HCT116 (cell line): ENCODE results near the gene PRICKLE1. TPM values are rescaled to one million over a fixed set of nuclear protein-coding genes. Genes with fewer than 3 reads are reported as not detected.

ENCODE experiments used
- ATAC-seq: fragments of 200-7000 bp; cut with Tn5 transposase; 2 replicates; pipeline ENCODE4 v1.9.1; 2020; ENCODE audit warnings: mild to moderate bottlenecking, moderate library complexity
- BruUV-seq: library from RNA; stranded (reverse); fragments of 400-500 nt; replicated peaks from 2 replicates; lab custom pipeline; 2021; lab: Mats Ljungman, UMichigan
- CTCF ChIA-PET: fragments of 300-600 bp; sonication (Branson Sonifier 250); formaldehyde crosslinking; loops from one replicate; lab custom pipeline; 2021; ENCODE audit warnings: antibody characterized with exemption; lab: Charles Lee
- POLR2A ChIA-PET: fragments of 300-600, 350-600 bp; sonication (Branson Sonifier 250); formaldehyde crosslinking; loops from one replicate; lab custom pipeline; 2021; ENCODE audit warnings: antibody characterized with exemption; lab: Charles Lee
- RAD21 ChIA-PET, 2 experiments: fragments of 300-600 bp; sonication (Branson Sonifier 250); formaldehyde crosslinking; loops; one replicate each; lab custom pipeline; 2023; ENCODE audit warnings: low total read pairs in 2 of 2; ENCODE audit not compliant: uncharacterized antibody in 2 of 2, unreplicated experiment in 2 of 2, low non-redundant PET in 1 of 2; lab: Charles Lee
- DNase-seq: peaks from one replicate; pipeline ENCODE4 v3.0.0-alpha.2; 2010; ENCODE audit warnings: low read depth, low spot score
- H2AFZ ChIP-seq: fragments of 200-600 bp; shearing (Covaris generic), sonication (generic); 2 replicates; pipeline ENCODE4 v1.6.1; 2017; ENCODE audit warnings: low read depth, mixed run types, mixed read lengths, antibody characterized with exemption, low read length; ENCODE audit not compliant: poor library complexity, severe bottlenecking
- H3K27ac ChIP-seq: 2 replicates; pipeline ENCODE4 v1.5.1; 2012; ENCODE audit warnings: low read depth, low read length
- H3K27me3 ChIP-seq: fragments of 200-600 bp; sonication (generic); 2 replicates; pipeline ENCODE4 v1.6.1; 2016; ENCODE audit warnings: mixed run types, low read length, mixed read lengths; ENCODE audit not compliant: insufficient read depth
- H3K36me3 ChIP-seq, 2 experiments: fragments of 200-500 bp in 1 of 2; fragments of 200-600 bp in 1 of 2; sonication (Bioruptor generic) in 1 of 2; sonication (generic) in 1 of 2; 2 replicates each; pipeline versions ENCODE4 v1.5.1 to v1.6.1; 2014 to 2016; ENCODE audit warnings: low read length in 2 of 2, inconsistent platforms in 1 of 2, mixed read lengths in 1 of 2, mixed run types in 1 of 2; ENCODE audit not compliant: insufficient read depth in 2 of 2, control insufficient read depth in 1 of 2
- H3K4me1 ChIP-seq, 2 experiments: fragments of 200-600 bp in 1 of 2; sonication (generic) in 1 of 2; 2 replicates each; pipeline versions ENCODE4 v1.5.1 to v1.6.1; 2012 to 2017; ENCODE audit warnings: low read length in 2 of 2, inconsistent platforms in 1 of 2, mild to moderate bottlenecking in 1 of 2, mixed read lengths in 1 of 2, mixed run types in 1 of 2, moderate library complexity in 1 of 2; ENCODE audit not compliant: insufficient read depth in 2 of 2, control insufficient read depth in 1 of 2
- H3K4me2 ChIP-seq: fragments of 200-600 bp; sonication (generic); 2 replicates; pipeline ENCODE4 v1.6.1; 2017; ENCODE audit warnings: mixed run types, low read length, mixed read lengths
- H3K4me3 ChIP-seq, 2 experiments: fragments of 200-600 bp in 1 of 2; sonication (generic) in 1 of 2; replicated peaks in 1 of 2; 2 replicates each; pipeline ENCODE4 v1.5.1; 2011 to 2016; ENCODE audit warnings: low read length in 2 of 2, control low read depth in 1 of 2, low read depth in 1 of 2, mild to moderate bottlenecking in 1 of 2, mixed read lengths in 1 of 2, mixed run types in 1 of 2
- H3K79me2 ChIP-seq: fragments of 200-600 bp; sonication (generic); 2 replicates; pipeline ENCODE4 v1.6.1; 2017; ENCODE audit warnings: mild to moderate bottlenecking, mixed run types, low read length, moderate library complexity, mixed read lengths; ENCODE audit not compliant: insufficient read depth
- H3K9ac ChIP-seq: fragments of 200-600 bp; sonication (generic); 2 replicates; pipeline ENCODE4 v1.6.1; 2016; ENCODE audit warnings: low read length, mixed read lengths
- H3K9me2 ChIP-seq: fragments of 200-600 bp; sonication (generic), shearing (Covaris generic); 2 replicates; pipeline ENCODE4 v1.6.1; 2017; ENCODE audit warnings: mixed run types, mild to moderate bottlenecking, moderate library complexity; ENCODE audit not compliant: insufficient read depth
- H3K9me3 ChIP-seq, 2 experiments: fragments of 200-500 bp in 1 of 2; fragments of 200-600 bp in 1 of 2; sonication (Bioruptor generic) in 1 of 2; sonication (generic) in 1 of 2; 2 replicates each; pipeline ENCODE4 v1.6.1; 2014 to 2017; ENCODE audit warnings: low read length in 2 of 2, mixed read lengths in 2 of 2, inconsistent platforms in 1 of 2, low read depth in 1 of 2, mild to moderate bottlenecking in 1 of 2, mixed run types in 1 of 2, moderate library complexity in 1 of 2; ENCODE audit not compliant: control insufficient read depth in 1 of 2, insufficient read depth in 1 of 2
- H4K20me1 ChIP-seq: fragments of 200-600 bp; sonication (generic), shearing (Covaris generic); 2 replicates; pipeline ENCODE4 v1.6.1; 2017; ENCODE audit warnings: mixed run types, mild to moderate bottlenecking, moderate library complexity; ENCODE audit not compliant: insufficient read depth
- ATF3 ChIP-seq: IDR thresholded peaks from 2 replicates; pipeline ENCODE4 v1.6.1; 2012
- CBX3 ChIP-seq: IDR thresholded peaks from 2 replicates; pipeline ENCODE4 v1.6.1; 2012; ENCODE audit warnings: low read depth
- CEBPB ChIP-seq: IDR thresholded peaks from 2 replicates; pipeline ENCODE4 v1.6.1; 2012; ENCODE audit warnings: low read depth
- CTCF ChIP-seq, 3 experiments: fragments of 200-600 bp in 1 of 3; sonication (generic) in 1 of 3; IDR thresholded peaks in 2 of 3; conservative IDR thresholded peaks in 1 of 3; 2 replicates each; pipeline ENCODE4 v1.5.1; 2012 to 2017; ENCODE audit warnings: low read depth in 2 of 3, low read length in 2 of 3, antibody characterized with exemption in 1 of 3, borderline replicate concordance in 1 of 3, control low read depth in 1 of 3, mild to moderate bottlenecking in 1 of 3, mixed read lengths in 1 of 3, mixed run types in 1 of 3, moderate library complexity in 1 of 3; ENCODE audit not compliant: insufficient read depth in 1 of 3
- EGR1 ChIP-seq: IDR thresholded peaks from 2 replicates; pipeline ENCODE4 v1.6.1; 2012; ENCODE audit warnings: low read depth
- EZH2 ChIP-seq: fragments of 200-600 bp; sonication (generic); IDR thresholded peaks from 2 replicates; pipeline ENCODE4 v1.6.1; 2017; ENCODE audit warnings: antibody characterized with exemption, mixed run types
- EZH2phosphoT487 ChIP-seq: fragments of 200-600 bp; IDR thresholded peaks from 2 replicates; pipeline ENCODE4 v1.6.1; 2018; ENCODE audit warnings: antibody characterized with exemption, borderline replicate concordance
- FOSL1 ChIP-seq: IDR thresholded peaks from 2 replicates; pipeline ENCODE4 v1.6.1; 2012; ENCODE audit warnings: low read depth
- MAX ChIP-seq: IDR thresholded peaks from 2 replicates; pipeline ENCODE4 v1.6.1; 2012
- POLR2A ChIP-seq: IDR thresholded peaks from 2 replicates; pipeline ENCODE4 v1.7.0; 2011; ENCODE audit warnings: borderline replicate concordance; ENCODE audit not compliant: insufficient read depth, insufficient read length; ENCODE audit errors: extremely low read depth
- RAD21 ChIP-seq: IDR thresholded peaks from 2 replicates; pipeline ENCODE4 v1.6.1; 2012; ENCODE audit warnings: low read depth, mild to moderate bottlenecking
- SIN3A ChIP-seq: IDR thresholded peaks from 2 replicates; pipeline ENCODE4 v1.6.1; 2012; ENCODE audit warnings: low read depth
- SRF ChIP-seq: IDR thresholded peaks from 2 replicates; pipeline ENCODE4 v1.6.1; 2012; ENCODE audit warnings: low read depth
- TCF7L2 ChIP-seq: IDR thresholded peaks from 2 replicates; pipeline ENCODE4 v1.7.0; 2011; ENCODE audit warnings: borderline replicate concordance, inconsistent platforms; ENCODE audit not compliant: insufficient read depth, insufficient read length; ENCODE audit errors: extremely low read depth
- YY1 ChIP-seq: IDR thresholded peaks from 2 replicates; pipeline ENCODE4 v1.6.1; 2011; ENCODE audit warnings: low read length, low read depth, moderate library complexity, mild to moderate bottlenecking; ENCODE audit not compliant: insufficient replicate concordance; ENCODE audit errors: extremely low read depth
- ZFX ChIP-seq: fragments of 450-650 bp; IDR thresholded peaks from 2 replicates; pipeline ENCODE4 v1.6.1; 2017
- ZNF274 ChIP-seq: fragments of 200-500 bp; sonication (Bioruptor generic); IDR thresholded peaks from 2 replicates; pipeline ENCODE4 v1.6.1; 2014; ENCODE audit warnings: mild to moderate bottlenecking, low read depth, low read length, inconsistent platforms
- intact Hi-C: fragments of 100-400 bp; cut with micrococcal nuclease; formaldehyde crosslinking; loops from 2 replicates; pipeline ENCODE4 v1.10.0; 2022
- total RNA-seq: library from RNA; stranded (reverse); gene quantifications from one replicate; pipeline ENCODE4 v1.2.1, GENCODE V29; 2021; ENCODE audit not compliant: unreplicated experiment

The PRICKLE1 gene
- total RNA-seq, 1 experiment from 2014 or later = 1.3 TPM

- peaks cover 0 to 21% of the 10 kb centered on the region in 2 experiments; a peak in 3 of 4 replicates for H3K4me1 ChIP-seq
- no peak overlapping the region for H3K4me2 ChIP-seq
- no peak overlapping the region for H3K4me3 ChIP-seq
- H3K9me3 ChIP-seq = no peaks in the 10 kb centered on the region
- CTCF ChIA-PET = no interaction called here
- no peaks in the 10 kb centered on the region for H4K20me1 ChIP-seq
- H3K9ac ChIP-seq = no peak overlapping the region
- peaks cover 9% of the 10 kb centered on the region; the same call in 1 of the 2 replicates for H3K27me3 ChIP-seq
- BruUV-seq = no TSS peak
- no peak overlapping the region for H2AFZ ChIP-seq
- H3K36me3 ChIP-seq = no peaks in the 10 kb centered on the region
- ATAC-seq (no peak), DNase-seq (no peak)
- POLR2A ChIA-PET = no interaction called here
- intact Hi-C loops = loop anchor here (5.0 kb wide), 1 partner anchor 751 kb away; no protein-coding TSS in a partner anchor
- RAD21 ChIA-PET = no interaction called here
- H3K27ac ChIP-seq = no peak overlapping the region
- no peaks in the 10 kb centered on the region for H3K79me2 ChIP-seq
- TF ChIP-seq EZH2 (no peak), SIN3A (no peak), MAX (no peak), POLR2A (no peak), ATF3 (no peak), CTCF (IDR thresholded peaks at IDR 0.05 in 2 of 3, conservative IDR thresholded peaks at IDR 0.05 in 1 of 3; ENCODE audit: borderline replicate concordance in 1 of 3, insufficient read depth in 1 of 3, low read depth in 2 of 3, low read length in 2 of 3) (no peak), CBX3 (no peak), ZFX (no peak), FOSL1 (no peak)
- H3K9me2 ChIP-seq = no peaks in the 10 kb centered on the region
Measured at GRCh38 chr12:42586268-42586667, 3.3 kb downstream of the PRICKLE1 start.

- POLR2A ChIA-PET = no interaction called here
- Histone ChIP-seq H3K4me3 (no peak overlapping the region), H3K27me3 (peaks cover 8% of the 10 kb centered on the region; the same call in 1 of the 2 replicates), H3K4me2 (no peak overlapping the region), H2AFZ (no peak overlapping the region), H3K79me2 (no peaks in the 10 kb centered on the region), H3K9me3 (no peaks in the 10 kb centered on the region), H3K4me1 (peaks cover 0 to 21% of the 10 kb centered on the region in 2 experiments; a peak in 3 of 4 replicates), H4K20me1 (no peaks in the 10 kb centered on the region), H3K9ac (no peak overlapping the region), H3K36me3 (no peaks in the 10 kb centered on the region), H3K9me2 (no peaks in the 10 kb centered on the region), H3K27ac (no peak overlapping the region)
- RAD21 ChIA-PET = no interaction called here
- CTCF ChIA-PET = no interaction called here
- ATAC-seq (no peak), DNase-seq (no peak)
- intact Hi-C loops = loop anchor here (5.0 kb wide), 1 partner anchor 751 kb away; no protein-coding TSS in a partner anchor
- BruUV-seq = no TSS peak
- no peak for TF ChIP-seq POLR2A
- TF ChIP-seq RAD21 = no peak
- TF ChIP-seq TCF7L2 = no peak
- TF ChIP-seq EZH2 = no peak
- no peak for TF ChIP-seq FOSL1
- no peak for TF ChIP-seq SRF
- no peak for TF ChIP-seq EZH2phosphoT487
- TF ChIP-seq EGR1 = no peak
- TF ChIP-seq ZNF274 = no peak
- no peak for TF ChIP-seq YY1
- no peak for TF ChIP-seq SIN3A
- no peak for TF ChIP-seq ATF3
- no peak for TF ChIP-seq CEBPB
Measured at GRCh38 chr12:42585841-42586216, 3.7 kb downstream of the PRICKLE1 start.
